HepG2 (cell line): ENCODE results near the gene VAMP8. TPM values are rescaled to one million over a fixed set of nuclear protein-coding genes. Genes with fewer than 3 reads are reported as not detected.

Source experiments
- MED1 ChIP-seq: sonication (generic); formaldehyde crosslinking; IDR thresholded peaks from 2 replicates; pipeline ENCODE4 v1.4.0; 2020; ENCODE audit warnings: missing genetic modification reagents
- NFE2L1 ChIP-seq: sonication (generic); formaldehyde crosslinking; IDR thresholded peaks from 2 replicates; pipeline ENCODE4 v1.4.0; 2020; ENCODE audit warnings: missing genetic modification reagents, mild to moderate bottlenecking, borderline replicate concordance
- ZBTB40 ChIP-seq, 2 experiments: fragments of 450-650 bp in 1 of 2; sonication (generic) in 1 of 2; formaldehyde crosslinking in 1 of 2; IDR thresholded peaks; 2 replicates each; pipeline versions ENCODE4 v1.6.1 to v1.8.0; 2016 to 2022; ENCODE audit warnings: antibody characterized with exemption in 1 of 2, mild to moderate bottlenecking in 1 of 2, missing genetic modification reagents in 1 of 2
- ZNF318 ChIP-seq: sonication (generic); formaldehyde crosslinking; IDR thresholded peaks from 2 replicates; pipeline ENCODE4 v1.4.0; 2020; ENCODE audit warnings: mild to moderate bottlenecking, missing genetic modification reagents
- ZNF552 ChIP-seq: sonication (generic); formaldehyde crosslinking; IDR thresholded peaks from 2 replicates; pipeline ENCODE4 v1.9.0; 2022; ENCODE audit warnings: missing genetic modification reagents, mild to moderate bottlenecking, borderline replicate concordance
- ZNF816 ChIP-seq: sonication (generic); formaldehyde crosslinking; IDR thresholded peaks from 2 replicates; pipeline ENCODE4 v1.8.0; 2022; ENCODE audit warnings: missing genetic modification reagents, mild to moderate bottlenecking, borderline replicate concordance
- polyA plus RNA-seq, 8 experiments: library from polyadenylated mRNA; depleted of rRNA in 3 of 8; stranded (reverse) in 7 of 8; unstranded in 1 of 8; fragments of >200 nt; fragmentation: Illumina TruSeq in 4 of 8; extraction: Trizol in 4 of 8; gene quantifications; 2 replicates each; pipeline versions ENCODE4 v1.2.1 to v1.2.3, GENCODE V29; 2011 to 2016; ENCODE audit warnings: low read depth in 4 of 8, missing spikeins in 1 of 8, mixed read lengths in 1 of 8; ENCODE audit not compliant: insufficient read depth in 1 of 8
- total RNA-seq, 5 experiments: library from RNA; depleted of rRNA; stranded (reverse); fragments of >200 nt; fragmentation: Illumina TruSeq; extraction: Trizol; gene quantifications; 2 replicates each; pipeline ENCODE4 v1.2.3, GENCODE V29; 2016; ENCODE audit warnings: low read depth in 1 of 5

Gene VAMP8
- total and polyA plus RNA-seq, 2 of the 13 experiments (the other 11 are each of a cell fraction or from before 2014, with no cell fraction given): 83.3 to 157 TPM

- TF ChIP-seq ZNF552 (CRISPR knock-in tag): 0 out of 2 replicates have a peak, but pooled peaks have one; percentile 37
- TF ChIP-seq ZNF318 (CRISPR knock-in tag): no peak
- TF ChIP-seq ZNF816 (CRISPR knock-in tag): 0 out of 2 replicates have a peak, but pooled peaks have one; percentile 10
- no peak for TF ChIP-seq MED1 (CRISPR knock-in tag)
- TF ChIP-seq NFE2L1 (CRISPR knock-in tag): no peak
- TF ChIP-seq ZBTB40 (IDR thresholded peaks at IDR 0.05): no peak
- TF ChIP-seq ZBTB40 (CRISPR knock-in tag; IDR thresholded peaks at IDR 0.05): no peak
These were observed 27.4 kb downstream of the VAMP8 start (continued) for GRCh38 chr2:85604568-85605339.
